ENCODE results near the gene ZNF750. TPM values are rescaled to one million over a fixed set of nuclear protein-coding genes. Genes with fewer than 3 reads are reported as not detected.

Gene ZNF750
- total RNA-seq, 2 experiments from 2014 or later, result not detected

DNA sequence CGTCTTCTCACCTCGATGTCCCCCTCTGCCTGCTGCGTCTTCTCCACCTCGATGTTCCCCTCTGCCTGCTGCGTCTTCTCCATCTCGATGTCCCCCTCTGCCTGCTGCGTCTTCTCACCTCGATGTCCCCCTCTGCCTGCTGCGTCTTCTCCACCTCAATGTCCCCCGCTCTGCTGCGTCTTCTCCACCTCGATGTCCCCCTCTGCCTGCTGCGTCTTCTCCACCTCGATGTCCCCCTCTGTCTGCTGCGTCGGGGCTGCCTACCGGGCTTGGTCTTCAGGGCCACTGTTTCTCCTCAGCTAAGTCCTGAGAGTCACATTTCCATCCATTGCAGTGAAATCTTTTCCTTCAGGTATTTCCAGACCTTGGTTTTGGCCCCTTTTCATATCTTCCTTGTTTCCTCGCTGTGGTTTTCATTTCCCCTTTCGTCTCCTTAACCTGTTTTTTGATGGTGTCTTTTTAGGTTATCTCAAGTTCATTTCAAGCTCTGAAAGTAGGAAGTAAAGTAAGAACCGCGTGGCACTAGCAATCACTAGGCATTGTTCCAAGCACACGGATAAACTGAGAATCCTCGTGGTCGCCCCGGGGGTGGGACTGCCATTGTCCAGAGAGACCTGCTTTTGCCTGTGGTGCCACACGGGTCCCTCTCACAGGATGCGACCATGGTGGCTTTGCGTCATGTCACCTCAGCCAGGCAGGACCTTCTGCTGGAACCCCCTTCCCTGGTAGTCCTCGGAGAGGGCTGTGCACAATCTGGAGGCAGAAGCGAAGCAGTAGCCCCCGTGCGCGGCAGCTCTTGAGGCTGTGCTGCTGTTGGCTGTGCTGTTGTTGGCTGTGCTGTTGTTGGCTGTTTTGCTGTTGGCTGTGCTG lies 9.5 kb upstream of the ZNF750 start:
- CTCF ChIA-PET, result no interaction called here
- Mint-ChIP-seq H3K4me3 (peak overlapping the region; percentile 24), H3K36me3 (ENCODE audit: low read depth) (peaks cover 9% of the 10 kb centered on the region), H3K4me1 (ENCODE audit: low read depth) (peaks cover 15% of the 10 kb centered on the region), H3K9me3 (no peaks in the 10 kb centered on the region), H3K27ac (no peak overlapping the region), H3K27me3 (ENCODE audit: low read depth) (no peaks in the 10 kb centered on the region)
- no peak for DNase-seq
- intact Hi-C loops (cut with micrococcal nuclease), result no loop called here

DNA sequence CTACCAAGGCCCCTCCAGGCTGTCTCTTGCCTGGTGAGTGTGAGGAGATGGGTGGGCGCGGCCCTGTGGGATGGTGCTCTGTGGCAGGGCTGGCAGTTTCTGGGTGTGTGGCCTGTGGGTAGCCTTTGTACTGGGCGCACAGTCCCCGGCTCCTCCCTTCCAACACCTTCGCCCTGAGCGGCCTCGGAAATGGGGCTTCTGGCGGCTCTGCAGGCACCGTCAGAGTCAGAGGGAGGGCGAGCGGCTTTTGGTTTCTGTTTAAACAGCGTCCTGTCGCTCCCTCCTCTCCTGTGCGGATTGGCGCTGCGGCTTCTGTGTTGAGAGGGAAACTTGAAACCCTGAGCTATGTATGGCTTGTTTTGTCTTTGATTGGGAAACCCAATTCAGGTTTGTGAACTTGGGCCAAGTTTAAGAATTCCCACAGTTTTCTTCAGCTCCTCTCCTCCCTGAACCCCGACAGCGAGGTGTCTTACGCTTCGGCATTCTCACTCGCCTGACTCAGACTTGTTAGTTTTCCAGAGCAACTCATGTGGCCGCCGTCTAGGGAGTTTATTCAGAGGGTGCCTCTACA lies 8.3 kb upstream of the ZNF750 start:
- peak; percentile 54 for DNase-seq
- Mint-ChIP-seq H3K36me3 (ENCODE audit: low read depth) (peaks cover 7% of the 10 kb centered on the region), H3K4me3 (no peak overlapping the region), H3K27ac (no peak overlapping the region), H3K27me3 (ENCODE audit: low read depth) (no peaks in the 10 kb centered on the region), H3K9me3 (no peaks in the 10 kb centered on the region), H3K4me1 (ENCODE audit: low read depth) (peaks cover 22% of the 10 kb centered on the region)
- CTCF ChIA-PET, result no interaction called here
- intact Hi-C loops (cut with micrococcal nuclease), result no loop called here

DNA sequence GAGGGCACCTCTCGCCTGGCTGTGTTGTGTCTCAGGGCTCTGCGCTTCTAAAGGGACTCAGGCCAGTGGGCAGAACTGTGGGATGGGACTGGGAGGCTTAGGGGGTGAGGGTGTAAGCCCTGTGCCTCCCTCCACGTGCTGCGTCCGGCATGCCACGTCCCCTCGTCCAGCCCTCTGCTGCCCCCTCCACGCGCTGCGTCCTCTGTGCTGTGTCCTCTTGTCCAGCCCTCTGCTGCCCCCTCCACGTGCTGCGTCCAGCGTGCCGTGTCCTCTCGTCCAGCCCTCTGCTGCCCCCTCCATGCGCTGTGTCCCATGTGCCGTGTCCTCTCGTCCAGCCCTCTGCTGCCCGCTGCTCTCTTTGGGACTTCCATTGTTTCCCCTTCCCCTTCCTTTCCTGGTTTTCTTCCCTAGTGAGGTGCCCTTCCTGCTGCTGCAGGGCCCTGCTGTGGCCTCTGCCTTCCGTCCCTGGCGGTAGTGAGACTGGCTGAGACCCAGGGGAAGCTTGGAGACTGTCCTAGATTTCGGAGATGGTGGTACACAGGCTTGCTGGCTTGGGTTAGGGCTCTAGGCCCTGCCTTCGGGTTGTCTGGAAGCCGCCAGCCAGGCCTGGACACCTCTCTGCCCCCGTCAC lies 6.4 kb upstream of the ZNF750 start:
- intact Hi-C loops (cut with micrococcal nuclease), result no loop called here
- Mint-ChIP-seq H3K4me1 (ENCODE audit: low read depth) (peaks cover 22% of the 10 kb centered on the region), H3K4me3 (no peak overlapping the region), H3K27me3 (ENCODE audit: low read depth) (no peaks in the 10 kb centered on the region), H3K9me3 (no peaks in the 10 kb centered on the region), H3K27ac (no peak overlapping the region), H3K36me3 (ENCODE audit: low read depth) (peaks cover 7% of the 10 kb centered on the region)
- CTCF ChIA-PET, result no interaction called here
- no peak for DNase-seq

DNA sequence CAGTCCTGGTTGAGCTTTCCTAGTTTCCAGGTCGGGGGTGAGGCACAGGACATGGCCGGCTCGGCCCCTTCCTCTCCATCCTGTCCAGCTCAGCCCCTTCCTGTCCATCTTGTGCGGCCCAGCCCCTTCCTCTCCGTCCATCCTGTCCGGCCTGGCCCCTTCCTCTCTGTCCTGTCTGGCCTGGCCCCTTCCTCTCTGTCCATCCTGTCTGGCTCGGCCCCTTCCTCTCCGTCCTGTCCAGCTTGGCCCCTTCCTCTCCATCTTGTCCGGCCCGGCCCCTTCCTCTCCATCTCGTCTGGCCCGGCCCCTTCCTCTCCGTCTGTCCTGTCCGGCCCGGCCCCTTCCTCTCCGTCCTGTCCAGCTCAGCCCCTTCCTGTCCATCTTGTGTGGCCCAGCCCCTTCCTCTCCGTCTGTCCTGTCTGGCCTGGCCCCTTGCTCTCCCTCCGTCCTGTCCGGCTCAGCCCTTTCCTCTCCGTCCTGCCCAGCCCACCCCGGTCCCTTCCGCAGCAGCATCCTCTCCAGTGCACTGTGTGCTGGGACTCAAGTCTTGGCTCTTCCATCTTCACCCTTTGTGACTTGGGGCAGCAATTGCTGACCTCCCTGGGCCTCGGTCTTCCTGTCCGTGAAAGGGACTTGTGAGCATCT lies 5.5 kb upstream of the ZNF750 start:
- CTCF ChIA-PET, result no interaction called here
- peaks cover 22% of the 10 kb centered on the region for H3K4me1 Mint-ChIP-seq (ENCODE audit: low read depth)
- no peak overlapping the region for H3K4me3 Mint-ChIP-seq
- no peak for DNase-seq
- no peak overlapping the region for H3K27ac Mint-ChIP-seq
- intact Hi-C loops (cut with micrococcal nuclease), result no loop called here
- H3K27me3 Mint-ChIP-seq (ENCODE audit: low read depth), result no peaks in the 10 kb centered on the region
- no peaks in the 10 kb centered on the region for H3K9me3 Mint-ChIP-seq
- H3K36me3 Mint-ChIP-seq (ENCODE audit: low read depth), result peaks cover 7% of the 10 kb centered on the region

DNA sequence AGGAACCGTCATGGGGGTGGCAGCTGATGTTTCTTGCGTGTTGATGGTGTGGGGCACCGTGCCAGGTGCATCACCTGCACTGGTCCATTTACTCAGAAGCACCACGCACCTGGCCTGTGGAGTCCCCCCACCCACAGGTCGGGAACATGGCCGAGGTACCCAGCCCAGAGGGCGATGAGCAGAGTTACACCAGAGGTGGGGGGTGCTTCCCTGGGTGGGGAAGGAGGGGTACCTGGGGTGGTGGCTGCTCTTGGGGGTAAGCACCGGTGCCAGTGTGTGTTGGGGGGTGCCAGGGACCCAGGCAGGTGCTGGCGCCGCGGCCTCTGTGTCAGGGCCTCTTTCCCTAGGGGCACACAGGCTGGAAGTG lies 5.0 kb upstream of the ZNF750 start:
- Mint-ChIP-seq H3K4me1 (ENCODE audit: low read depth) (peaks cover 22% of the 10 kb centered on the region), H3K4me3 (no peak overlapping the region), H3K9me3 (no peaks in the 10 kb centered on the region), H3K36me3 (ENCODE audit: low read depth) (peaks cover 7% of the 10 kb centered on the region), H3K27ac (no peak overlapping the region), H3K27me3 (ENCODE audit: low read depth) (no peaks in the 10 kb centered on the region)
- intact Hi-C loops (cut with micrococcal nuclease), result no loop called here
- CTCF ChIA-PET, result interaction anchor here (2.0 kb wide), 1 partner anchor 73 kb away, joined by 4 read pairs; no protein-coding TSS in a partner anchor
- no peak for DNase-seq

DNA sequence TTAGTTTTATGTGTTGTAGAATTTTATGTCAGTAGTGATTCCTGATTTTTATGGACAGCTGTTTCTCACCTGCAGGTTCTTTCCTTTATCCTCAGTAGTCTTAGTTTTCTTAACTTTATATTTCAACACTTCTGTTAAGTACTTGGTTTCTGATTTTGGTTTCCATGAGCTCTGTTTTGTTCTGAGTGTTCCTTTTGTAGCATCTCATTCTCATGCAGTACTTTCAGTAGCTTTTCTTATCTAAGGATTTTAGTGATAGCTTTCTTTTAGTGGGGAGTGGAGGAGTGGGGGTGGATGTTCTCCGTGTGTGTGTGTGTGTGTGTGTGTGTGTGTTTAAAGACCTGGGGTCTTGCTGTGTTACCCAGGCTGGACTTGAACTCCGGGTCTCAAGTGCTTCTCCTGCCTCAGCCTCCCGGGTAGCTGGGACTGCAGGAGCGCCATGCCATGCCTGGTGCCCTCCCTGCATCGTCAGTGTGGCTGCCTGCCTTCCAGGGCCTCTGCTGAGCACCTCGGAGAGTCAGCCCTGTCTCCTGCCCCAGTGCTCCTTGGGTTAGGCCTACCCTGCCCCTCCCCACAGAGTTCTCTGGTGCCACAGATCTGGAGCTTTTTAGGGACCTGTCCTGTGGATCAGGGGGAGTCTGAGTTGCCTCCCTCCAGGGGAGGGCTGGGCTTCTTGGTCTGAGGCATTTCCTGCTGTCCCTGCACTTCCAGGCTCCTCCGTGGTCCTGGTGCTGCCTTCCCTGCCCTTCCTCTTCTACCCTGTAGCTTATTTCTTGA lies 4.3 kb upstream of the ZNF750 start:
- Mint-ChIP-seq H3K4me3 (no peak overlapping the region), H3K36me3 (ENCODE audit: low read depth) (peaks cover 4% of the 10 kb centered on the region)
- intact Hi-C loops (cut with micrococcal nuclease), result no loop called here

DNA sequence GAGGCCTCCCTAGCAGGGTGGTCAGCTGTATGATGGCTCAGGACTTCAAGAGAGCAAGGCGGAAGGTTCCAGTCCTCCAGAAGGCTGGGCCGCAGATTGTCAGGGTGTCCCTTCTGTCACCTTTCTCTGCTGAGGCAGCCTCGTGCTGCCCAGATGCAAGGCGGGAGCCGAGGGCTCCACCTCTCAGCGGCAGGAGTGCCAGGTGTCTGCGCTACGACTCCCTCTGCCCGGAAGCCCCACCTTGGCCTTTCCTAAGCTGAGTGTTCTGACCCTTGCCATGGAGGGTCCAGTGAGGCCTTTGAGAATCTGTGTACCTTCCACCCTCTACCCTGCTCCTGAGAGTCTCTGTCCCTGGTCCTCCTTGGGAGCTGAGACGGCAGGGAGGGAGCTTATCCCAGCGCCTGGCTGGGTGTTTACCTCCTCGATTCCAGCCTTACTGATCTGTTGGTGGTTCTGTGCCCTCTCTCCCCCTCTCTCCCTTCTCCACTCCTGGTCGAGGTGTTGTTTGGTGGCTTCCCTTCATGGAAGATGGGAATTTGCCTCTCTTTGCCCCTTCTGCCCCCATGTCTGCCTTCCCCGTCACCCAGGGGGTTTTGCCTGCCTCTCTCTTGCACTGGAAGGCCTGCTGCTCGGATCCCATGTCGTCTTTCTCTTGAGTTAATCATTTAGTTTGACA lies 2.2 kb upstream of the ZNF750 start:
- Mint-ChIP-seq H3K4me1 (ENCODE audit: low read depth) (peaks cover 14% of the 10 kb centered on the region), H3K9me3 (no peaks in the 10 kb centered on the region), H3K4me3 (no peak overlapping the region), H3K27ac (no peak overlapping the region), H3K36me3 (ENCODE audit: low read depth) (peaks cover 1% of the 10 kb centered on the region), H3K27me3 (ENCODE audit: low read depth) (no peaks in the 10 kb centered on the region)
- intact Hi-C loops (cut with micrococcal nuclease), result no loop called here
- CTCF ChIA-PET, result no interaction called here
- DNase-seq, result no peak

More for the DNA sequence above, 4.3 kb upstream of the ZNF750 start:
- no peaks in the 10 kb centered on the region for H3K27me3 Mint-ChIP-seq (ENCODE audit: low read depth)
- H3K4me1 Mint-ChIP-seq (ENCODE audit: low read depth), result peaks cover 19% of the 10 kb centered on the region
- H3K9me3 Mint-ChIP-seq, result no peaks in the 10 kb centered on the region
- H3K27ac Mint-ChIP-seq, result no peak overlapping the region
- DNase-seq, result no peak
- CTCF ChIA-PET, result interaction anchor here (0.8 to 2.0 kb wide), 3 partner anchors 14 to 73 kb away, joined by 3 to 4 read pairs (median 4); no protein-coding TSS in a partner anchor

DNA sequence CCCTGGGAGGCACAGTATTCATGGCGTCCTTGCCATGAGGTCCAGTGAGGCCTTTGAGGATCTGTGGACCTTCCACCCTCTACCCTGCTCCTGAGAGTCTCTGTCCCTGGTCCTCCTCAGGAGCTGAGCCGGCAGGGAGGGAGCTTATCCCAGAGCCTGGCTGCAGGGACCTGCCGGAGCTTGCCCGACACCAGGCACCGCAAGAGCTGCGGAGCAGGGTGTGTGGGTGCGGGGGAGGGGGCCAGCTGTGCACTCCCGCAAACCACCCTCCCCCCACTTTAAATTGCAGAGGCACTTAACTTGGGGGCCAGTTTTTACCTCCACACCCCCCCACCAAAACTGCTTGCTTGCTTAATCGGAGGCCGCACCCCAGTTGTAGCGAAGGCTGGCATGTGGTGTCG lies 609 bp upstream of the ZNF750 start:
- H3K4me3 Mint-ChIP-seq, result no peak overlapping the region
- intact Hi-C loops (cut with micrococcal nuclease), result no loop called here

DNA sequence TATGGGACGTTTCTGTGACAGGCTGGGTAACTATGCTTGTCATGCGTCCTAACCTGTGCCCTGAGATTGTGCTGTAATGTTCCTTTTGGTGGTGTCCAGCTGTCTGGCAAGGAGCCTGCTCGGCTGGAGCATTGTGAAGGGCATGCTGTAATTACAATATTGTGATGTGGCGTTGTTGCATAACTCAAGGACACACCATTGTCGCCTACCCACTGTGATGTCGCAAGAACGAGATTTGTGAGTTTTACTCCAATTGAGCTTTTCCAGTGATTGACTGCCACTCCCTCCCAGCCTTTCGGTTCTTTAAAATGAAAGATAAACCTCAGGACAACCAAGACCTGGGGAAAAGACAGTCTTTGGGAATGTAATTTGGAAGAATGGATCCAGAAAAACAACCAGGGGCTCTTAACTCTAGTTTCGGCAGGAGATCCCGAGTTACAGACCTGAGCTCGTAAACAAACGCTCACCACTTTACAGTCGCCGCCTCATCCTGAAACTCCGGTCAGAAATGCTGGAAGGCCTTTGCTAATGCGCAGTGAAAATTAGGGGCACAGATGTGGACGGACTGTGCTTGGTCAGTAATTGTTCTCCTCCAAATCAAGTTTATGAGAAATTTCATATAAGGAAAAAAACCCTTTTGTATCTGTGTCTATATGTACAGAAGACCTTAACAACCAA lies 1.3 kb downstream of the ZNF750 start:
- Mint-ChIP-seq H3K9me3 (no peaks in the 10 kb centered on the region), H3K4me1 (ENCODE audit: low read depth) (peaks cover under 1% of the 10 kb centered on the region), H3K4me3 (no peak overlapping the region), H3K36me3 (ENCODE audit: low read depth) (peaks cover 1% of the 10 kb centered on the region), H3K27ac (no peak overlapping the region), H3K27me3 (ENCODE audit: low read depth) (no peaks in the 10 kb centered on the region)
- DNase-seq, result no peak
- CTCF ChIA-PET, result no interaction called here
- intact Hi-C loops (cut with micrococcal nuclease), result no loop called here

More for the DNA sequence above, 609 bp upstream of the ZNF750 start:
- no peaks in the 10 kb centered on the region for H3K9me3 Mint-ChIP-seq
- H3K27me3 Mint-ChIP-seq (ENCODE audit: low read depth), result no peaks in the 10 kb centered on the region
- DNase-seq, result no peak
- H3K4me1 Mint-ChIP-seq (ENCODE audit: low read depth), result peaks cover 12% of the 10 kb centered on the region
- H3K36me3 Mint-ChIP-seq (ENCODE audit: low read depth), result peaks cover 1% of the 10 kb centered on the region
- no peak overlapping the region for H3K27ac Mint-ChIP-seq
- CTCF ChIA-PET, result no interaction called here

DNA sequence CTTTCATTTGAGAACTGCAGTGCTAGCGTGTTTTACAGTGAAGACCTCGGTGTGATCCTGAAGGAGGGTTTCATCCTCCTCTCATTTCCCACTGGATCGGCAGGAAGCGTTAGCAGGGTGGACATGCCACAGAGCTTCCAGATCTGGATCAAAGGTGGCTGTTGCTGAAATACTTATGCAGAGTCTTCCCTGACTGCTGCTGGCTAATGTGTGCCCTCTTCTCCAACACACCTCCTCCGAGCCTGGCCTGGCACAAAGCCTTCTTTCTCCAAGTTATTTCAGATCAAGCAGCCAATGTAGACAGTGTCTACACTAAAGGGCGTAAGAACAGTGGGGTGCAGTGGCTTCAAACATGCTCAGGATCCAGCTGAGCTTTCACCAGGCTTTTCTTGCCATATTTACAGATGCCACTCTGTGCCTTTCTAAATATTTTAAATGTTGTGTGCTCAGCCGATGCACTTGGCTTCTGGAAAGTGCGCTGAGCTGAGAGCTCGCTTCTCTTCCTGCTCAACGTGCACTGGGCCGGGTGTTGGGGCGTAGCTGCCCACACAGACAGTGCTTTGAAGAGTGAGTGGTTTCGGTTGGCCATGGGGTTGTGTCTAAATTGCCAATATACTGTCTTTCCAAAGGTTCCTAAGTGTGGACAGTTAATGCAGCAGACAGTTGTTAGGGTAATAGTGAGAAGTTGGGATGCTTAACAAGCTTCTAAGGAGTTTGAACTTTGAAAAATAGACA lies 2.1 kb downstream of the ZNF750 start:
- CTCF ChIA-PET, result interaction anchor here (0.5 kb wide), 1 partner anchor 60 kb away, joined by 5 read pairs; no protein-coding TSS in a partner anchor

More for the DNA sequence above, 2.1 kb downstream of the ZNF750 start:
- Mint-ChIP-seq H3K27me3 (ENCODE audit: low read depth) (no peaks in the 10 kb centered on the region), H3K4me1 (ENCODE audit: low read depth) (no peaks in the 10 kb centered on the region), H3K9me3 (no peaks in the 10 kb centered on the region), H3K27ac (no peak overlapping the region), H3K4me3 (no peak overlapping the region), H3K36me3 (ENCODE audit: low read depth) (peaks cover 1% of the 10 kb centered on the region)
- DNase-seq, result no peak
- intact Hi-C loops (cut with micrococcal nuclease), result no loop called here

All from activated naive CD4-positive, alpha-beta T cell treated with anti-CD3 and anti-CD28 coated beads for 36 hours (primary cell).